GDM1 (cell line): Measurements from ENCODE around the gene FSTL1.

ENCODE experiments used
- DNase-seq: peaks from one replicate; lab custom pipeline; 2025; lab: John Stamatoyannopoulos, UW

FSTL1 gene

DNA sequence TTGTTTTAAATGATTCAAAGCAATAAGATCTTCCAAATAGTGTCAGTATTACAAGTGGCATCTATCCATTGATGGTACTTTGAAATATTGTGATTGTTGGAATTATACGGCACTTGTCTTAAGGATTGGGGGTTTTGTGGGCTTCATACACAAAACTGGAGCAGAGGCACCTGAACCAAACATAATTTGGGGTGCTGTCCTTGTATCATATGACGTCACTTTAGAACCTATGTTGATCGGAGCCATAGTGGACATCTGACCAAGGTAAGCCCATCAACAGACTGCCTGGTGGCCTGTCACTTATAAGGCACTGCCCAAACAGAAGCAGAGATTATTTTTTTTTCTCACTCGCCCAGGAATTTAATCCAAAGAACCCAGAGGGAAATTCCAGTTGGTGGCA is 98.8 kb downstream of the FSTL1 start:
- no peak for DNase-seq

DNA sequence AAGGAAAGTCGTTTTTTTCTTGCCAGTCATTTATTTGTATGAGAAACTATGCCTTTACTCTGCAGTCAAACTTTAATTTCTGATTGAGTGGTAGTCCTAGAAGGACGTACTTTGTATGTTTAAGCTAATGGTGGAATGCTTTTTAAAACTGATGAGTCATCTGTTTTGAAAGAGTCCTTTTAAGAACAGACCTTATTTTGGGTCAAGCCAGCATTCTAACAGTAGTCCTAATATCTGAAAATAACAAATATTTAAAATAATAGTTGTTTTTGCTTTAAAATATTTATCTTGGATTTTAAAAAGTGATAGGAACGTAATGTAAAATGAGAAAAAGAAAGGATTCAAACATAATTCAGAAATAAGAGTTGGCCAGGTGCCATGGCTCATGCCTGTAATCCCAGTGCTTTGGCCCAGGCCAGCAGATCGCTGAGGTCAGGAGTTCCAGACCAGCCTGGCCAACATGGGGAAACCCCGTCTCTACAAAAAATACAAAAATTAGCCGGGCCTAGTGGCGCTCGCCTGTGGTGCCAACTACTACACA is 100.3 kb downstream of the FSTL1 start:
- no peak for DNase-seq

DNA sequence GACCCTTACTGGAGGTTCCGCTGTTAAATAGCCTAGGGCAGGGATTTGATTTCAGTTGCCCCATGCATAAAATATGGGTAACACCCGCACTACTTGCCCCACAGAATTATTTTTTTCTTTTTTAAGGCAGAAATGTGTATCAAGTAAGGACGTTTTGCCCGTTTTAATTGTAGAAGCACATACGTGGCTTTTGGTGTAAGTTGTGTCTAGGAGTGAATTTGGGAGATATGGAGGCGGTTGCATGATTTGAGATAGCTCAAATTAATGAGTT is 101.0 kb downstream of the FSTL1 start:
- DNase-seq = no peak

DNA sequence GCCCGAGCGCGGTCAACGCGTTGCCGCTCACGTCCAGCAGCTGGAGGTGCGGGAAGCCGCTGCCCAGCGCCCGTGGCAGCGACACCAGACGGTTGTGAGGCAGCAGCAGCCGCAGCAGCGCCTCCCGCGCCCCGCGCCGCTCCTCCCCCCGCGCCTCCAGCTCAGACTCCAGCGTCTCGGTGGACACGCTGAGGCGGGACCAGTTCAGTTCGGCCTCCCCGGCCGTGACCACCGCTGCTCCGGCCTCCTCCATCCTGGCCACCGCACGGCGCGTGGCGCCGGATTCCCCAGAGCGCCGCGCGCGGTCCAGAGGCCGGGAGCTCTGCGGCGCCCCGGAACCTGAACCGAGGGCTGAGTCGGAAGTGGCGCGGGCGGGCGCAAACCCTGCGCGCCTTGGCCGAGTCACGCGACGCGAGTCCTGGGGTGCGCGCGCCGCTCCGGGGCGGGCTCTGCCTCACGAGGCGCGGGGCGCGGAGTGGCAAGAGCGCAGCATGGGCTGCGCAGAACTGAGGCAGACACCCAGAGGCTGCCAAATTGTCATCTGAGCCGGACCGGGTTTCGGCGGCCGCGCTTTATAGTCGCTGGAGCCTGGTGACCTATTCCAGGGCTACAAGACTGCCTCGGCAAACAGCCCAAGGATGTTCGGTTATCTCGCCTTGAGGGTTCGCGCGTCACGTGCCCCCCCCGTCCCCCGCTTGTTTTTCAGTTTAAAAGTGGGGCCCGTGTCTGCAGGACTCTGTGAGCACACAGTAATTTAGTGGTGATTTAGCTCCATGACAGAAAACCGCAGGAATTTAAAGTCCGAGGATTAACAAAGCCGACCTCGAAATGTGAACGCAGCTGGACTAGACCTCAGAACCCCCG is 101.6 kb downstream of the FSTL1 start, which contains the start of gene LRRC58:
Gene LRRC58 (minus strand): TSS at position 364 of the 864 bp plus-strand sequence. CDS start 111 bp downstream, at position 253.
- DNase-seq = peak; percentile 89

DNA sequence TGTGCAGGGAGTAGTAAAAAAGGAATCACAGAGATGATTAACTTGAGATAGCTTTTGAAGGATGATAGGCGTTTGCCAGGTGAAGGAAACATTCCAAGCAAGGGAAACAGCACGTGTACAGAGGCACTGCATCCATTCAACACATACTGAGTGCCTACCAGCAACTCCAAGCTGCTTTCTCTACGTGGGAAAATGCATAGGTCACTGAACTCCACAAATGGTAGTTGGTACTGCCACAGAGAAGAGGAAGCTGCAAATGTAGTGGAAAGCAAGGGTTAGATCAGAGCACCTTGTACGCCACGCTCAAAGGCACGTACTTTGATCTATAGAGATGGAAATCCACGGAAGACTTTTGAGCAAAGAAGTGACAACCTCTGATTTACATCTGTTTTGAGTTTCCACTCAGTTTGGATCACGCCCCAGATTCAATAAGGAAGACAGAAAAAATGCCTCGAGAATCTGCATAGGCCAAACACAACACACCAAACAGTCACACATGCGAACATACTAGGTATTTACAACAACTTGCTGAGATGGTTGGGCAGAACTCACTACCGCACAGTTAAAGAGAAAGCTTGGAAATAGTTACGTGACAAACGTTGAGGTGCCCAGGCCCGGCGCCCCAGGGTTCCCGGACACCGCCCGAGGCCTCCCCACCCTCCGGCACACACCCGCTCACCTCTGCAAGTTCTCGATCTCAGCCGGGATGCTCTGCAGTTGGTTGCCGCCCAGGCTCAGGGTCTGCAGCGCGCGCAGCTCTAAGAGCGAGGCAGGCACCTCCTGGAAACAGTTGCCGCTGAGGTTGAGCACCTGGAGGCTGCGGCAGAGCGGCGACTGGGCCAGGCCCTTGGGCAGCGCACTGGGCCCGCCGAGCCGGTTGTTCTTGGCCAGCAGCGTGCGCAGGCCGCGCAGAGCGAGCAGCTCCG is 102.5 kb downstream of the FSTL1 start:
- DNase-seq = peak; percentile 56

DNA sequence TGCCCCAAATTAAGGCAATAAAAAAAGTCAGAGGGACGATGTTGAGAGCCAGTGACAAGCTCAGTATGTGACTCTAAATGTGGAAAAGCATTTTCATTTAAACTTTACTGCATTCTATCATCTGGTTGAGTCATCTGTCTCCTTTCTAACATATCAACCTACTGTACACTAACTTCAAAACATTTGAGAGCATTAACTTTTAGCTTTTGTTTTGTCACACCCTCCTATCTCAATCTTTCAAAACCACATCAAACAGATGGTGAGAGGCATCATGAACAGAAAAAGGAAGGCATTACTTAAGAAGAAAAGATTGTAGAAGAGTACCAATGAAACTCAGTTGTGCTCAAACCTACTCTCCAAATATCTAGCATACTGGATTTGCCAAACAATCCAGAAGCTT is 106.4 kb downstream of the FSTL1 start:
- DNase-seq = no peak
